GM19468 (cell line): ENCODE data around the gene DFFB.

Experiments
- ATAC-seq: cut with Tn5 transposase; IDR thresholded peaks from one replicate; pipeline ENCODE4 v1.9.1; 2021; ENCODE audit warnings: mild to moderate bottlenecking, moderate library complexity, moderate number of reproducible peaks; ENCODE audit not compliant: unreplicated experiment; ENCODE audit errors: extremely low read depth

DFFB gene

GRCh38 chr1:3893190-3893589, 35.9 kb downstream of the DFFB start:
- ATAC-seq, result no peak

GRCh38 chr1:3894626-3895278, 37.5 kb downstream of the DFFB start:
- no peak for ATAC-seq

- ATAC-seq, result no peak
Measured at GRCh38 chr1:3895279-3895950, 38.1 kb downstream of the DFFB start.

- ATAC-seq, result no peak
Measured at GRCh38 chr1:3895951-3896325, 38.7 kb downstream of the DFFB start.

GRCh38 chr1:3896396-3897000, 39.2 kb downstream of the DFFB start:
- ATAC-seq, result no peak

- ATAC-seq, result no peak
Measured at GRCh38 chr1:3898475-3898735, 41.1 kb downstream of the DFFB start.

GRCh38 chr1:3898994-3899753, 41.9 kb downstream of the DFFB start:
- no peak for ATAC-seq

GRCh38 chr1:3899754-3900149, 42.5 kb downstream of the DFFB start:
- no peak for ATAC-seq

GRCh38 chr1:3900150-3900968, 43.1 kb downstream of the DFFB start, which contains the start of gene C1orf174:
C1orf174 (minus strand) TSS chr1:3900272; CDS start chr1:3900186, 86 bp downstream.
- ATAC-seq, result peak; percentile 68

GRCh38 chr1:3900969-3901529, 43.8 kb downstream of the DFFB start:
- peak; percentile 19 for ATAC-seq

GRCh38 chr1:3902111-3902511, 44.8 kb downstream of the DFFB start:
- ATAC-seq, result no peak

- no peak for ATAC-seq
Measured at GRCh38 chr1:3902571-3903091, 45.4 kb downstream of the DFFB start.

GRCh38 chr1:3903141-3904005, 46.1 kb downstream of the DFFB start:
- ATAC-seq, result no peak

- no peak for ATAC-seq
Measured at GRCh38 chr1:3904006-3904842, 46.9 kb downstream of the DFFB start.

- ATAC-seq, result no peak
Measured at GRCh38 chr1:3904843-3905185, 47.5 kb downstream of the DFFB start.

- ATAC-seq, result no peak
Measured at GRCh38 chr1:3905266-3905952, 48.1 kb downstream of the DFFB start.

- no peak for ATAC-seq
Measured at GRCh38 chr1:3905953-3906671, 48.8 kb downstream of the DFFB start.
